Stimulated activated CD8-positive, alpha-beta memory T cell treated with anti-CD3 and anti-CD28 coated beads, Interleukin-7, amount 100 ng/mL, for 48 hours (primary cell): ENCODE results near the gene CRYGA.
"Not testable (repeated sequence)": the region's sequence is repeated elsewhere in the genome, so short reads cannot be mapped to it uniquely, and the experiment has no call there.

Source experiments
- DNase-seq, 2 donors: peaks; one replicate each; pipeline ENCODE4 v3.0.0-alpha.2; 2020; ENCODE audit warnings: low read depth in 1 of 2; ENCODE audit errors: extremely low read depth in 1 of 2

CRYGA gene

GRCh38 chr2:208128136-208128535, 35.3 kb downstream of the CRYGA start:
- DNase-seq = no peak

GRCh38 chr2:208127090-208127489, 36.3 kb downstream of the CRYGA start:
- no peak for DNase-seq

- DNase-seq = no peak
These were observed 38.1 kb downstream of the CRYGA start for GRCh38 chr2:208125251-208125650.

GRCh38 chr2:208124013-208124715, 39.2 kb downstream of the CRYGA start, which contains the start of gene CRYGD:
Gene CRYGD (minus strand): TSS chr2:208124524. CDS start chr2:208124473, 51 bp downstream.
- DNase-seq = not testable (repeated sequence)

- no peak for DNase-seq
These were observed 41.1 kb downstream of the CRYGA start for GRCh38 chr2:208122248-208122647.

GRCh38 chr2:208118918-208119317, 44.5 kb downstream of the CRYGA start:
- no peak for DNase-seq

GRCh38 chr2:208117390-208117789, 46.0 kb downstream of the CRYGA start:
- not testable (repeated sequence) for DNase-seq

GRCh38 chr2:208112969-208113368, 50.4 kb downstream of the CRYGA start:
- DNase-seq = no peak

GRCh38 chr2:208112273-208112745, 51.1 kb downstream of the CRYGA start:
- DNase-seq = not testable (repeated sequence)
